NB4 (cell line): ENCODE results near the gene CROCC.

Source experiments
- CTCF ChIP-seq: IDR thresholded peaks from one replicate; pipeline ENCODE4 v1.5.1; 2012; ENCODE audit warnings: low read depth, low read length
- MAX ChIP-seq: IDR thresholded peaks from 2 replicates; pipeline ENCODE4 v1.6.1; 2011; ENCODE audit warnings: low read depth, low read length
- MYC ChIP-seq: IDR thresholded peaks from 2 replicates; pipeline ENCODE4 v1.6.1; 2011; ENCODE audit warnings: low read depth, low read length
- POLR2A ChIP-seq: IDR thresholded peaks from 2 replicates; pipeline ENCODE4 v1.6.1; 2011; ENCODE audit warnings: mild to moderate bottlenecking; ENCODE audit not compliant: insufficient read length; ENCODE audit errors: extremely low read depth

- TF ChIP-seq CTCF (no peak), MAX (peak; percentile 93), POLR2A (no peak), MYC (peak; percentile 88)
These were observed 92.0 kb downstream of the CROCC start for GRCh38 chr1:17013491-17014320.
